WTC11 (cell line): Measurements from ENCODE around the gene MEGF9. TPM values are rescaled to one million over a fixed set of nuclear protein-coding genes. Genes with fewer than 3 reads are reported as not detected.

Source experiments
- ATAC-seq: fragments of 200-7000 bp; cut with Tn5 transposase; 2 replicates; pipeline ENCODE4 v1.10.0; 2021; ENCODE audit warnings: mild to moderate bottlenecking, moderate library complexity
- CTCF ChIA-PET: fragments of 300-600 bp; sonication (Branson Sonifier 250); formaldehyde crosslinking; loops from one replicate; lab custom pipeline; 2021; ENCODE audit warnings: antibody characterized with exemption; lab: Charles Lee
- POLR2A ChIA-PET: fragments of 350-600 bp; sonication (Branson Sonifier 250); formaldehyde crosslinking; loops from one replicate; lab custom pipeline; 2021; ENCODE audit warnings: antibody characterized with exemption; lab: Charles Lee
- DNase-seq: peaks from one replicate; pipeline ENCODE4 v3.0.0; 2021; ENCODE audit warnings: low spot score
- H3K27ac Mint-ChIP-seq: 2 replicates; pipeline ENCODE4 v1.8.0; 2021; ENCODE audit warnings: mixed read lengths
- H3K27me3 Mint-ChIP-seq: 2 replicates; pipeline ENCODE4 v1.8.0; 2021; ENCODE audit warnings: low read depth, mild to moderate bottlenecking, moderate library complexity, mixed read lengths
- H3K36me3 Mint-ChIP-seq: 2 replicates; pipeline ENCODE4 v1.8.0; 2021; ENCODE audit warnings: mixed read lengths
- H3K4me1 Mint-ChIP-seq: 2 replicates; pipeline ENCODE4 v1.8.0; 2022; ENCODE audit warnings: mixed read lengths
- H3K4me3 Mint-ChIP-seq: 2 replicates; pipeline ENCODE4 v1.8.0; 2021; ENCODE audit warnings: mild to moderate bottlenecking, moderate library complexity, mixed read lengths
- H3K9me3 Mint-ChIP-seq: 2 replicates; pipeline ENCODE4 v1.8.0; 2021; ENCODE audit warnings: mixed read lengths
- ATF6 ChIP-seq: sonication (generic); formaldehyde crosslinking; IDR thresholded peaks from 2 replicates; pipeline ENCODE4 v1.8.1; 2023; ENCODE audit warnings: mild to moderate bottlenecking, missing genetic modification reagents
- E2F5 ChIP-seq: sonication (generic); formaldehyde crosslinking; IDR thresholded peaks from 2 replicates; pipeline ENCODE4 v1.8.1; 2022; ENCODE audit warnings: mild to moderate bottlenecking, moderate library complexity, missing genetic modification reagents
- FOXP1 ChIP-seq: sonication (generic); formaldehyde crosslinking; IDR thresholded peaks from 2 replicates; pipeline ENCODE4 v1.8.0; 2022; ENCODE audit warnings: missing genetic modification reagents, mild to moderate bottlenecking, moderate library complexity, borderline replicate concordance
- HMGXB4 ChIP-seq: sonication (generic); formaldehyde crosslinking; IDR thresholded peaks from 2 replicates; pipeline ENCODE4 v1.8.1; 2023; ENCODE audit warnings: mild to moderate bottlenecking, moderate library complexity, missing genetic modification reagents
- IRF1 ChIP-seq: sonication (generic); formaldehyde crosslinking; IDR thresholded peaks from 2 replicates; pipeline ENCODE4 v1.8.0; 2023; ENCODE audit warnings: missing genetic modification reagents
- MLX ChIP-seq: sonication (generic); formaldehyde crosslinking; IDR thresholded peaks from 2 replicates; pipeline ENCODE4 v1.8.1; 2023; ENCODE audit warnings: mild to moderate bottlenecking, missing genetic modification reagents, moderate library complexity
- RORB ChIP-seq: fragments of 250-450 bp; sonication (Bioruptor Pico); IDR thresholded peaks from 2 replicates; pipeline ENCODE4 v1.9.0; 2021; ENCODE audit warnings: mild to moderate bottlenecking
- SMAD4 ChIP-seq: sonication (generic); formaldehyde crosslinking; IDR thresholded peaks from 2 replicates; pipeline ENCODE4 v1.8.0; 2022; ENCODE audit warnings: mild to moderate bottlenecking, missing genetic modification reagents
- STAT6 ChIP-seq: sonication (generic); formaldehyde crosslinking; conservative IDR thresholded peaks from 2 replicates; pipeline ENCODE4 v1.8.1; 2023; ENCODE audit warnings: mild to moderate bottlenecking, low read depth, missing genetic modification reagents, moderate library complexity
- ZMAT4 ChIP-seq: fragments of 250-450 bp; sonication (Bioruptor Pico); IDR thresholded peaks from 2 replicates; pipeline ENCODE4 v1.9.0; 2021; ENCODE audit warnings: mild to moderate bottlenecking
- ZNF425 ChIP-seq: fragments of 250-450 bp; sonication (Bioruptor Pico); conservative IDR thresholded peaks from 2 replicates; pipeline ENCODE4 v1.9.0; 2021; ENCODE audit warnings: mild to moderate bottlenecking
- ZNF532 ChIP-seq: fragments of 250-450 bp; sonication (Bioruptor Pico); IDR thresholded peaks from 2 replicates; pipeline ENCODE4 v1.9.0; 2021; ENCODE audit warnings: mild to moderate bottlenecking, borderline replicate concordance
- ZSCAN18 ChIP-seq: fragments of 250-450 bp; sonication (Bioruptor Pico); IDR thresholded peaks from 2 replicates; pipeline ENCODE4 v2.1.2; 2022; ENCODE audit warnings: mild to moderate bottlenecking, moderate library complexity
- total RNA-seq: library from RNA; stranded (reverse); gene quantifications from 3 replicates; pipeline ENCODE4 v1.2.3, GENCODE V29; 2021

The MEGF9 gene
- total RNA-seq, 1 experiment from 2014 or later: 0.92 TPM

GRCh38 chr9:120680579-120680978 lies 33.7 kb downstream of the MEGF9 start:
- no peak for ATAC-seq
- DNase-seq: no peak
- POLR2A ChIA-PET: no interaction called here
- Mint-ChIP-seq H3K27me3 (peaks cover 22% of the 10 kb centered on the region), H3K9me3 (no peaks in the 10 kb centered on the region), H3K4me3 (no peak overlapping the region), H3K27ac (no peak overlapping the region), H3K4me1 (no peaks in the 10 kb centered on the region), H3K36me3 (no peaks in the 10 kb centered on the region)
- TF ChIP-seq ATF6: no peak
- CTCF ChIA-PET: no interaction called here

GRCh38 chr9:120680161-120680560 lies 34.1 kb downstream of the MEGF9 start:
- Mint-ChIP-seq H3K4me1 (no peaks in the 10 kb centered on the region), H3K9me3 (no peaks in the 10 kb centered on the region), H3K4me3 (no peak overlapping the region), H3K36me3 (no peaks in the 10 kb centered on the region), H3K27ac (no peak overlapping the region), H3K27me3 (peaks cover 22% of the 10 kb centered on the region)
- TF ChIP-seq IRF1 (CRISPR knock-in tag) (no peak), ZSCAN18 (CRISPR knock-in tag) (no peak), ZNF532 (no peak), FOXP1 (no peak), SMAD4 (no peak), E2F5 (no peak), ZMAT4 (CRISPR knock-in tag) (no peak)
- no peak for ATAC-seq
- ChIA-PET CTCF (no interaction called here), POLR2A (interaction anchor here (0.7 kb wide), 1 partner anchor 428 kb away, joined by 5 read pairs; no protein-coding TSS in a partner anchor)
- DNase-seq: no peak

- CTCF ChIA-PET: no interaction called here
- Mint-ChIP-seq H3K27me3 (peaks cover 22% of the 10 kb centered on the region), H3K36me3 (no peaks in the 10 kb centered on the region), H3K4me1 (no peaks in the 10 kb centered on the region), H3K9me3 (no peaks in the 10 kb centered on the region), H3K4me3 (no peak overlapping the region), H3K27ac (no peak overlapping the region)
- ATAC-seq (no peak), DNase-seq (no peak)
- POLR2A ChIA-PET: no interaction called here
- TF ChIP-seq RORB (CRISPR knock-in tag) (no peak), STAT6 (CRISPR knock-in tag) (no peak), ZNF425 (no peak), HMGXB4 (no peak), MLX (CRISPR knock-in tag) (no peak)
These were observed 36.3 kb downstream of the MEGF9 start for GRCh38 chr9:120677965-120678364.
